HFFc6 (cell line): ENCODE data around the gene TEX11. TPM values are rescaled to one million over a fixed set of nuclear protein-coding genes. Genes with fewer than 3 reads are reported as not detected.

ENCODE experiments used
- DNase-seq: peaks from one replicate; pipeline ENCODE4 v3.0.0-alpha.2; 2018
- H3K27ac Mint-ChIP-seq: 2 replicates; pipeline ENCODE4 v1.8.0; 2020; ENCODE audit warnings: mild to moderate bottlenecking, mixed read lengths
- H3K27me3 Mint-ChIP-seq: 2 replicates; pipeline ENCODE4 v1.8.0; 2021; ENCODE audit warnings: mild to moderate bottlenecking, moderate library complexity, mixed read lengths; ENCODE audit not compliant: insufficient read depth
- H3K36me3 Mint-ChIP-seq: 2 replicates; pipeline ENCODE4 v1.8.0; 2021; ENCODE audit warnings: low read depth, mixed read lengths
- H3K4me1 Mint-ChIP-seq: 2 replicates; pipeline ENCODE4 v1.8.0; 2020; ENCODE audit warnings: low read depth, mixed read lengths
- H3K4me3 Mint-ChIP-seq: 2 replicates; pipeline ENCODE4 v1.8.0; 2020; ENCODE audit warnings: mild to moderate bottlenecking, moderate library complexity, mixed read lengths
- H3K9me3 Mint-ChIP-seq: 2 replicates; pipeline ENCODE4 v1.8.0; 2020; ENCODE audit warnings: mild to moderate bottlenecking, mixed read lengths
- long read RNA-seq: library from polyadenylated mRNA; unstranded; transcript quantifications from one replicate; pipeline ENCODE4 v2.0.0, GENCODE V29; 2019
- total RNA-seq, 6 experiments: library from RNA; stranded (reverse); fragmentation: NEBNext Ultra II Directional; extraction: Animal tissue kit (Norgen Biotek cat#: 25700); gene quantifications; 2 replicates in 1 of 6; 3 replicates in 5 of 6; pipeline ENCODE4 v1.2.3, GENCODE V29; 2021
- TF ChIP-seq, protein P1 (sequence below): fragments of 200-600 bp; sonication (generic); IDR thresholded peaks from 2 replicates; pipeline ENCODE4 v1.5.0; 2021; ENCODE audit warnings: antibody characterized with exemption, mild to moderate bottlenecking

TEX11 gene
- total RNA-seq, result not detected
- long read RNA-seq, result 0 reads

DNA sequence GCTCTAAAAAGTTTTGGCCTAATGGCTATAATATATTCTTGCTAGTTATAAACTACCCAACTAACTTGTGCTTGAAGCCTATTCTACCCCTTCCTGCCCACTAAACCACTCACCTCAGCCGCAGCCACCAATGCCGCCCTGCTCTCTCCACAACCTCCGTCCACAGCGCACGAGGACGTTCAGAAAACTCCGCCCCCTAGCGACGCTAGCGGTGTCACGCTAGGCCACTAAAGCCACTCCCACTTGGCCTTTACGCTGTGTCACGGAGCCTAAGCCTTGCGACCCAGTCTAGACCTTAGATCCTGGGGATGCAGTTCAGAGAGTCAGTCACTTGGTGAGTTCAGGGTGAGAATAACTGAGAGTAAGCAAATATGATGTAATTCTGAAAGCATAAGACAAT is at the start of gene TEX11:
TSS of gene TEX11 (minus strand) at position 171 of the 400 bp plus-strand sequence. CDS start 922 bp downstream, outside the sequence.
- TF ChIP-seq, protein P1, sequence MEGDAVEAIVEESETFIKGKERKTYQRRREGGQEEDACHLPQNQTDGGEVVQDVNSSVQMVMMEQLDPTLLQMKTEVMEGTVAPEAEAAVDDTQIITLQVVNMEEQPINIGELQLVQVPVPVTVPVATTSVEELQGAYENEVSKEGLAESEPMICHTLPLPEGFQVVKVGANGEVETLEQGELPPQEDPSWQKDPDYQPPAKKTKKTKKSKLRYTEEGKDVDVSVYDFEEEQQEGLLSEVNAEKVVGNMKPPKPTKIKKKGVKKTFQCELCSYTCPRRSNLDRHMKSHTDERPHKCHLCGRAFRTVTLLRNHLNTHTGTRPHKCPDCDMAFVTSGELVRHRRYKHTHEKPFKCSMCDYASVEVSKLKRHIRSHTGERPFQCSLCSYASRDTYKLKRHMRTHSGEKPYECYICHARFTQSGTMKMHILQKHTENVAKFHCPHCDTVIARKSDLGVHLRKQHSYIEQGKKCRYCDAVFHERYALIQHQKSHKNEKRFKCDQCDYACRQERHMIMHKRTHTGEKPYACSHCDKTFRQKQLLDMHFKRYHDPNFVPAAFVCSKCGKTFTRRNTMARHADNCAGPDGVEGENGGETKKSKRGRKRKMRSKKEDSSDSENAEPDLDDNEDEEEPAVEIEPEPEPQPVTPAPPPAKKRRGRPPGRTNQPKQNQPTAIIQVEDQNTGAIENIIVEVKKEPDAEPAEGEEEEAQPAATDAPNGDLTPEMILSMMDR, result no peak
- Mint-ChIP-seq H3K9me3 (no peaks in the 10 kb centered on the region), H3K4me1 (no peaks in the 10 kb centered on the region), H3K27me3 (no peaks in the 10 kb centered on the region; the same call in 1 of the 2 replicates), H3K36me3 (no peaks in the 10 kb centered on the region), H3K27ac (no peak within 1 kb of the TSS), H3K4me3 (no peak within 1 kb of the TSS)
- DNase-seq, result no peak

DNA sequence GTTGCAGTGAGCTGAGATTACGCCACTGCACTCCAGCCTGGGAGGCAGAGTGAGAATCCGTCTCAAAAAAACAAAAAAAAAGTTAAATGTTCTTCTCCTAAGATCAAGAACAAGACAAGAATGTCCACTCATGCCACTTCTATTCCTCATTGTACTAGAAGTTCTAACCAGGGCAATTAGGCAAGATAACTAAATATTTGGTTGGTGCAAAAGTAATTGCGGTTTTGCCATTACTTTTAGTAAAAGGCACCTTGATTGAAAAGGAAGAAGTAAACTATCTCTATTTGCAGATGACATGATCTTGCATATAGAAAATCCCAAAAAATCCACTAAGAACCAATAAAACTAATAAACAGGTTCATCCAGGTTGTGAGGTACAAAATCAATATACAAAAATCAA is 46.4 kb upstream of the TEX11 start:
- Mint-ChIP-seq H3K27ac (no peak overlapping the region), H3K4me1 (no peaks in the 10 kb centered on the region), H3K27me3 (no peaks in the 10 kb centered on the region; the same call in 1 of the 2 replicates), H3K36me3 (no peaks in the 10 kb centered on the region), H3K9me3 (no peaks in the 10 kb centered on the region), H3K4me3 (no peak overlapping the region)
- no peak for DNase-seq
- TF ChIP-seq, protein P1, result no peak

DNA sequence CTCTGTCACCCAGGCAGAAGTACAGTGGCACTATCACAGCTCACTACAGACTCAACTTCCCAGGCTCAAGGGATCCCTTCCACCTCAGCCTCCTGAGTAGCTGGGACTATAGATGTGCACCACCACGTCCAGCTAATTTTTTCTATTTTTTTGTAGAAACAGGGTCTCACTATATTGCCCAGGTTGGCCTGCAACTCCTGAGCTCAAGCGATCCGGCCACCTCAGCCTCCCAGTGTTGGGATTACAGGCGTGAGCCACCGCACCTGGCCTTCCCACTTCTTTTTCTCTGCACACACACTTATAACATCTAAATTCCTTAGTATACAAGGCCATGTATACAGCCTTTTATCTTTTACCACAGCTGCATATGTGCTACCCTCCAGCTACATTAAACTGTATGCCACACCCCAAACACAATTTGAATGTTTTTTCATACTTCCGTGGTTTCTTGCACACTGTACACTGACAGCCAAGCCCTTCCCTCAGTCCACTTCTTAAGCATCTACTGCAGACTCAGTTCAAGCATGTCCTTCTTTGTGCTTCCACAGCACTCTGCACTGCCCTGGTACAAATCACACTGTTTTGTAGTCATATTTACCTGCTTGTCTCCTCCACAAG is 15.9 kb upstream of the TEX11 start:
- Mint-ChIP-seq H3K4me1 (no peaks in the 10 kb centered on the region), H3K27ac (no peak overlapping the region), H3K9me3 (no peaks in the 10 kb centered on the region), H3K27me3 (peaks cover 21% of the 10 kb centered on the region), H3K36me3 (no peaks in the 10 kb centered on the region), H3K4me3 (no peak overlapping the region)
- DNase-seq, result no peak
- TF ChIP-seq, protein P1, result no peak

DNA sequence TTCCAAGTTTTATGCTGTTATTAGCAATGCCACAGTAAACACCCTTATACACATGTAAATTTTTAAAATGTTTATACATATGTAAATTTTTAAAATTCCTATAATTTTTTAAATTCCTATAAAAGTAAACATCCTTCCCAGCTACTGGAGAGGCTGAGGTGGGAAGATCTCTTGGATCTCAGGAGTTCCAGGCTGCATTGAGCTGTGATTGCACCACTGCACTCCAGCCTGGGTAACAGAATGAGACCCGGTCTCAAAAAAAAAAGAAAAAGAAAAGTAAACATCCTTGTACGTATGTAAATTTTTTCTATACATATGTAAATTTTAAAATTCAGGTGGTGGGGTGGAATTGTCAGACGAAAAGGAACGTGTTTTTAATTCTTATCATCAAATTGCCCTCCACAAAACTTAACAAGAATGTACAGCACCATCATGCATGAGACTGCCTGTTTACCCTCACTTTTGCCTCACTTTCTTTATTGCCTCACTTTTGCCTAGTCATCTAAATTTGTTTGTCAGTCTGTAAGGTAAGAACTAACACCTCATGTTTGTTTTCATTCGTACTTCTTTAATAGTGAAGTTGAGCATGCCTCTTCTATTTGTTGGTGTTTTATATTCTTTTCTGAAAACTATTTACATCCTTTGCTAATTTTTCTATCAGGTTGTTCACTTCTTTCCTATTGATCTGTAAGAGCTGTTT is 14.4 kb upstream of the TEX11 start:
- no peak for DNase-seq
- Mint-ChIP-seq H3K36me3 (no peaks in the 10 kb centered on the region), H3K27ac (no peak overlapping the region), H3K9me3 (no peaks in the 10 kb centered on the region), H3K4me3 (no peak overlapping the region), H3K27me3 (peaks cover 18% of the 10 kb centered on the region), H3K4me1 (no peaks in the 10 kb centered on the region)
- TF ChIP-seq, protein P1, result no peak

DNA sequence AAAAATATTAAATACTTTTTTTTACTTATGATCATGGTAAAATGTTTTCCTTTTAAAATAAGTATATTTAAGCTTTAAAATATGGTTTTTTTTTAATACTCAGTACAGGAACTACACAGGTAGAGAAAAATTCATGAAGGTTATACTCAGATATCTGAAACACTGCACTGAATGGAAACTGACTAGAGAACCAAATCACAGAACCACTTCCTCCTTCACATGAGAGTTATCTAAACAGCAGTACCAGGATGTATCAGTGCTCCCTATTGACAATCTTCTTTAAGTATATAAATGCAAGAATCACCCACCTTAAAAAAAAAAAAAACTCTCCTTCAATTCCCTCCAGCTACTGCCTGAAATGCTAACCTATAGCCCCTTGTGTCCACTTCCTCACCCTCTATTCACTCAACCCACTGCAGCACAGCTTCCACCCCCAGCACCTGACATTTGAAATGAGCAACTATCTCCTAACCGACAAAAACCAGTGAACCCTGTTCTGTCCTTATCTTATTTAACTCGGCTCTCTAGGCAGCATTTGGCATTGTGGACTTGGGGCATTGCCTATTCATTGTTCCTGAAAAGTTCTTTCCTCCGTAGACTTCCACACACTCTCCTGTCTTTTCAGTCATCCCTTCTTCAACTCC is 13.3 kb upstream of the TEX11 start:
- no peaks in the 10 kb centered on the region for H3K9me3 Mint-ChIP-seq
- no peaks in the 10 kb centered on the region for H3K4me1 Mint-ChIP-seq
- no peak for DNase-seq
- TF ChIP-seq, protein P1, result no peak
- H3K27ac Mint-ChIP-seq, result no peak overlapping the region
- no peaks in the 10 kb centered on the region for H3K36me3 Mint-ChIP-seq
- H3K4me3 Mint-ChIP-seq, result no peak overlapping the region
- H3K27me3 Mint-ChIP-seq, result peaks cover 12% of the 10 kb centered on the region
